ENCODE measurements around the gene HMCN2. TPM values are rescaled to one million over a fixed set of nuclear protein-coding genes. Genes with fewer than 3 reads are reported as not detected.

Gene HMCN2
- total RNA-seq, 4 donors from 2014 or later: 9.1 to 38.6 (median 12.5) TPM

- H3K36me3 ChIP-seq: peaks cover 4 to 85% (median 63%) of the 10 kb centered on the region in 4 donors
- H3K4me1 ChIP-seq: no peaks in the 10 kb centered on the region
- H3K4me3 ChIP-seq: no peak overlapping the region
- intact Hi-C loops (cut with DNase I): no loop called here
- H3K9me3 ChIP-seq: no peaks in the 10 kb centered on the region
- DNase-seq (ENCODE audit: extremely low spot score): no peak
- no peaks in the 10 kb centered on the region for H3K27me3 ChIP-seq
- WGBS: 88% methylated on average over 34 of the region's 35 CpGs
- H3K27ac ChIP-seq (replicated peaks in 1 of 4): no peak overlapping the region
- no peak for TF ChIP-seq CTCF (IDR thresholded peaks at IDR 0.05)
- TF ChIP-seq EP300 (IDR thresholded peaks at IDR 0.05): no peak
- no peak for TF ChIP-seq POLR2A (IDR thresholded peaks at IDR 0.05; ENCODE audit: low read depth)
- no peak for TF ChIP-seq POLR2AphosphoS5 (IDR thresholded peaks at IDR 0.05)
Measured at GRCh38 chr9:130478736-130479575, 213.4 kb downstream of the HMCN2 start.

GRCh38 chr9:130479587-130479986 lies 214.0 kb downstream of the HMCN2 start:
- H3K36me3 ChIP-seq: peaks cover 4 to 89% (median 64%) of the 10 kb centered on the region in 4 donors
- intact Hi-C loops (cut with DNase I): no loop called here

GRCh38 chr9:130480673-130481072 lies 215.1 kb downstream of the HMCN2 start:
- intact Hi-C loops (cut with DNase I): no loop called here
- TF ChIP-seq EP300 (IDR thresholded peaks at IDR 0.05) (no peak), CTCF (IDR thresholded peaks at IDR 0.05) (no peak), POLR2A (IDR thresholded peaks at IDR 0.05; ENCODE audit: low read depth) (no peak), POLR2AphosphoS5 (IDR thresholded peaks at IDR 0.05) (no peak)

More at GRCh38 chr9:130479587-130479986, 214.0 kb downstream of the HMCN2 start:
- no peaks in the 10 kb centered on the region for H3K4me1 ChIP-seq
- no peak overlapping the region for H3K4me3 ChIP-seq
- H3K27ac ChIP-seq (replicated peaks in 1 of 4): no peak overlapping the region
- 74% methylated on average over 3 of the region's 19 CpGs for WGBS
- DNase-seq (ENCODE audit: extremely low spot score): no peak
- no peak for TF ChIP-seq POLR2AphosphoS5 (IDR thresholded peaks at IDR 0.05)
- TF ChIP-seq CTCF (IDR thresholded peaks at IDR 0.05): no peak
- TF ChIP-seq EP300 (IDR thresholded peaks at IDR 0.05): no peak
- no peak for TF ChIP-seq POLR2A (IDR thresholded peaks at IDR 0.05; ENCODE audit: low read depth)
- no peaks in the 10 kb centered on the region for H3K9me3 ChIP-seq
- H3K27me3 ChIP-seq: no peaks in the 10 kb centered on the region

GRCh38 chr9:130482463-130482862 lies 216.9 kb downstream of the HMCN2 start:
- DNase-seq (ENCODE audit: extremely low spot score): no peak
- TF ChIP-seq EP300 (IDR thresholded peaks at IDR 0.05) (no peak), POLR2AphosphoS5 (IDR thresholded peaks at IDR 0.05) (no peak), CTCF (IDR thresholded peaks at IDR 0.05) (no peak), POLR2A (IDR thresholded peaks at IDR 0.05; ENCODE audit: low read depth) (no peak)
- no peaks in the 10 kb centered on the region for H3K9me3 ChIP-seq
- no peak overlapping the region for H3K27ac ChIP-seq (replicated peaks in 1 of 4)
- intact Hi-C loops (cut with DNase I): no loop called here
- H3K27me3 ChIP-seq: no peaks in the 10 kb centered on the region
- H3K4me3 ChIP-seq: no peak overlapping the region
- 72% methylated on average over 5 of the region's 5 CpGs for WGBS
- H3K4me1 ChIP-seq: no peaks in the 10 kb centered on the region
- H3K36me3 ChIP-seq: peaks cover 1 to 87% (median 58%) of the 10 kb centered on the region in 4 donors

More at GRCh38 chr9:130480673-130481072, 215.1 kb downstream of the HMCN2 start:
- 79% methylated on average over 14 of the region's 16 CpGs for WGBS
- H3K27me3 ChIP-seq: no peaks in the 10 kb centered on the region
- no peak overlapping the region for H3K27ac ChIP-seq (replicated peaks in 1 of 4)
- H3K9me3 ChIP-seq: no peaks in the 10 kb centered on the region
- H3K4me1 ChIP-seq: no peaks in the 10 kb centered on the region
- H3K36me3 ChIP-seq: peaks cover 4 to 92% (median 66%) of the 10 kb centered on the region in 4 donors
- no peak overlapping the region for H3K4me3 ChIP-seq
- DNase-seq (ENCODE audit: extremely low spot score): no peak

All from esophagus muscularis mucosa (tissue), 4 donors.